Stimulated activated CD8-positive, alpha-beta memory T cell treated with anti-CD3 and anti-CD28 coated beads, Interleukin-7, amount 100 ng/mL, for 1 hour (primary cell): ENCODE measurements around the gene STX8.
"Not testable (repeated sequence)": the region's sequence is repeated elsewhere in the genome, so short reads cannot be mapped to it uniquely, and the experiment has no call there.

Source experiments
- DNase-seq, 2 donors: peaks; one replicate each; pipeline ENCODE4 v3.0.0-alpha.2; 2020; ENCODE audit warnings: low read depth in 2 of 2

The STX8 gene

DNA sequence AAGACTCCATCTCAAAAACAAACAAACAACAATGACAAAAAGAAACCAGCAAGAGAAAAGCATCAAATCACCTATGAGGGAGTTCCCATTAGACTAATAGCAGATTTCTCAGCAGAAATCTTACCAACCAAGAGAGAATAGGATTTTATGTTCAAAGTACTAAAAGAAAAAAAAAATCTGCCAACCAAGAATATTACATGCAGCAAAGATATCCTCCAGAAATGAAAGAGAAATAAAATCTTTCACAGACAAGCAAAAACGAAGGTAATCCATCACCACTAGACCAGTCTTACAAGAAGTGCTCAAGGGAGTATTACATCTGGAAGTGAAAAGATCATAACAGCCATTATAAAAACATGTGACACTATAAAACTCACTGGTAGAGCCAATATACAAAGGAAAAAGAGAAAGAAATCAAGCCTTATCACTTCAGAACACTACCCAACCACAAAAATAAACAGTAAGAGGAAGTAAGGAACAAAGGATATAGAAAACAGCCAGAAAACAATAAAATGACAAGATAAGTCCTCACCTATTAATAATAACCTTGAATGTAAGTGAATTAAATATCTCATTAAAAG lies 66.3 kb downstream of the STX8 start:
- DNase-seq: no peak

DNA sequence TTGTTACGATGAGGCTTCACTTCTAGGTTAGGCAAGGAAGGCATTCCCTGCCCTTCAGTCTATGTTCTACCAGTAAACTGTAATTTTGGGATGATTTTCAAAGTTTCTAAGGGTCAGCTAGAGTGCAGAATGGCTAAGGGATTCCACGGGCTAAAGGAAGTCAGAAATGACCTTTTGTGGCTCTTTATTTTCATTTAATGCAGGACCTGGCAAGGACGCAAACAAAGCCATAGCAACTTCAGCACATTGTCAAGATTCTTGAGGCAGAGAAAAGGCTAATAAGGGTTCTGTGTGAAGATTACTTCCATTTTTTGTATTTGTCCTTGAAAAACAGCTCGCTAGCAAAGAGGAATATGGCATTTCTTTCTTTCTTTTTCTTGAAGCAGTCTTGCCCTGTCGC lies 76.6 kb downstream of the STX8 start:
- no peak for DNase-seq

DNA sequence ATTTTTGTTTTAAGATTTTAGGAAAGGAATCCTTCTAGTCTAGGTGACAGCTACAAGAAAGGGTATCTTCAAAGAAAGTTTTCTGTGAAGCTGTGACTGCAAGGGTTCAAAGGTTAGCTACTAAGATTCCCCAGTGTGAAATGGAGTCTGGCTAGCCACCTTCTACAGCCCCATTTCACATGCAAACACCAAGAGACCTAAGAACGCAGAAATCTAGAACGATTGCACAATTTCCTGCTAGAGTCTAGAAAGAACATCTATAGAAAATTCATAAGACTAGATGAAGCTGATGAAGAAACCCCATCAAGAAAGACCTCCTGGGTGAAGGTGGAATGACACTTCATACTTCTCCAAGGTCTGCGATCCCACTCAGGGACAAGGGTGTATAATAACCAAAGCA lies 77.1 kb downstream of the STX8 start:
- no peak for DNase-seq

DNA sequence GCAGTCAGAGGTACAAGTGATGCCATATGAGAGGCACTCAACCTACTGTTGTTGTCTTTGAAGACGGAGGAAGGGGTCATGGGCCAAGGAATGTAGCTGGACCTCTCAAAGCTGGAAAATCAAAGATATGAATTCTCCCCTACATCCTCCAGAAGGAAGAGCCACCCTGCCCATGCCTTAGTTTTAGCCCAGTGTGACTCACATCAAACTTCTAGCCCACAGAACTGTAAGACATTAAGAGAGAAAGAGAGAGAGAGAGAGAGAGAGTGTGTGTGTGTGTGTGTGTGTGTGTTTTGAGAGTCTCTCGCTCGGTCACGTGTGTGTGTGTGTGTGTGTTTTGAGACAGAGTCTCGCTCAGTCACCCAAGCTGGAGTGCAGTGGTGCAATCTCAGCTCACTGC lies 87.1 kb downstream of the STX8 start:
- DNase-seq: no peak

DNA sequence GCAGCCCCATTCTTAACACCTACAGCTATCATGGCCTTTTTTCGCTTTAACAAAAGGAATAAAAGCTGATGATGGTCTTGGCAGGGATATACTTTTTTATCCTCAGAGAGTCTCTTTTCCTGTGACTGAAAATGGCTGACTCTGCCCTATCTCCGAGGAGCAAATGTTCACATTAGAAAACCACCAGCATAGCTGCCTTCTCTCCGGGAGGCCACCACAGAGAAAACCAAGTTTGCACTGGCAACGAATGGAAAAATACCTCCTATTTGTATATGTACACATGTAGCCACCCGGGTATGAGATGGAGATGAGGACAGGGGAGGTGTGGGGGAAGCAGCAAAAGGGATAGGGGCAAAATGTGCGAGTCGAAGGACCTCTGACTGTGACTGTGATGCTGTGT lies 88.2 kb downstream of the STX8 start:
- DNase-seq: no peak

DNA sequence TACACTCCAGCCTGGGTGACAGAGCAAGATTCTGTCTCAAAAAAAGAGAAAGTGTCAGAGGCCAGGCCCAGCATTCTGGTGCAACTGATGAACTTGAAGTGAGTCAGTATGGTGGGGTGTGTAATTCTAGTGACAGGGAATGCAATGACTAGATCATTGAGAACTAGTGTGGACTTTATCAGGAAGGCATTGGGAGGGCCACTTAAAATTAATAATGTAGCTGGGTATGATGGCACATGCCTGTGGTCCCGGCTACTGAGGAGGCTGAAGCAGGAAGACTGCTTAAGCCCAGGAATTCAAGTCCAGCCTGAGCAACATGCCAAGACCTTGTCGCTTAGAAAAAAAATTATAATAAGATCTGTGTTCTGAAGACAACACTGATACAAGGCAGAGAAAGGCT lies 90.8 kb downstream of the STX8 start:
- DNase-seq: no peak

DNA sequence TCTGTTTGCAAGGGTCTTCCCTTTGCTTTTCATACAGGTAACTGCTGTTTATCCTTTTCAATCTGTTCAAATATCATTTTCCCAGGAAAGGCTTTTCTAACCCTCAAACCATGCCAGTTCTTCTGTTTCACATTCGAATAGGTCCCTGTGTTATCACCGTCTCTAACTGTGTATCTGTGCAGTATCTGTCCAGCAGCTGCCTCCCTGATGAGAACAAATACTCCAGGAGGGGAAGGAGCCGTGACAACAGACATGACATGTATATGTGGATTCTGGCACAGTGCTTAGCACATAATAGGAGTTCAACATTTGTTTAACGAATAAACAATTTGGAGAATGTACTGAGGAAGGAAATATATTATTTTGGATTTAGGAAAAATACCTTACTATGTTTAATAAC lies 95.7 kb downstream of the STX8 start:
- no peak for DNase-seq

DNA sequence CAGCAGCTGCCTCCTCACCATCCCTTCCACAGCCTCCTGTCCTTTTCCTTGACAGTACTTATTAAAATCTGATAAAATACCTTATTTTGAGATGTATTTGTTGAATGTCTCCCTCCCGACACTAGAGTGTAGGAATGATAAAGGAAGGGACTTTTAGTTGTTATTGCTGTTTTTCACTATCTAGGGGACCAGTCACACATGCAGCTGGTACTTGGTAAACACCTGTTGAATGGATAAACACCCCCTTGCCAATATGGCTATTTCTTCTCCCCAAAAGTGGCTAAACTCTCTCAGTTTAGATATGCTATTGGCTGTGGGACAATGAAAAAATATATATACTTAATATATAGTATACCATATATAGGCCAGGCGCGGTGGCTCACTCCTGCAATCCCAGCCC lies 96.7 kb downstream of the STX8 start:
- DNase-seq: no peak

DNA sequence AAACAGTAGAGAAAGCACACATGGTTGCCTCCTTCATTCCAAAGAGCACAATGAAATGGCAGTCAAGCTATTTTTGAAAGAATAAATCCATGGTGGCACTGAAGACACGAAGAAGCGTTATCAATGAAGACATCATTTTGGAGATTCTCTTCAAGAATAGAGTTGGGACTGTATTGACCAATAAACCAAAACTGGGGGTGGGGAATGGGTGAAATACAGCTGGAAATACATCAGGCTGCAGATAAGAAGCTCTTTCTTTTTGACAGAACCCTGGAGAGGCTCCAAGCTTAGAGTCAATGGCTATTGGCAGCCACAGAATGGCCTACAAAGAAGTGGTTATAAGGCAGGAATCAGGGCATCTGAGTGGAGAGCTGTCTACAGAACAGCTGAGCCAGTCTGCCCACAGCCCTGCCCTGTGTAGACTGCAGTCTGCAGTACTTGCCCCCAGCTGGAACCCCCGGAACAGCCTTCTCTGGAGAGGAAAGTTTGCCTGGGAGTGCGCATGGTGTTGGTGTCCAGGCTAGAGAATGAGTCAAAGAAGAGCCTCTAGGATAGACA lies 100.4 kb downstream of the STX8 start:
- no peak for DNase-seq

DNA sequence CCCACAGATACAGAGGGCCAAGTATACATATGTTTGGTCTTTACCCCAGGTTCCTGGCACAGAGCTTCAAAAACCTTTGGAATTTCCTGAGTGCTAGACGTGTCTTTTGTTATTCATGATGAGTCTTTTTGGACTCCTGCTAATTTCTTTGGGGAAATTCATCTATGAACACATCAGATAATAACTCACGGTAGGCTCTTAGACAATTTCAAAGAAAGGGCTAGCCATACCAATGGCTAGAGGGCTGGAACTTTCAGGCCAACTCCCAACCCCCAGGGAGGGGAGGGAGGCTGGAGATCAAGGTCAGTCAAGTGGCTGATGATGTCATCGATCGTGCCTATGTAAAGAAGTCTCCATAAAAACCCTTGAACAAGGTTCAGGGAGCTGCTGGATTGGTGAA lies 101.9 kb downstream of the STX8 start:
- no peak for DNase-seq

DNA sequence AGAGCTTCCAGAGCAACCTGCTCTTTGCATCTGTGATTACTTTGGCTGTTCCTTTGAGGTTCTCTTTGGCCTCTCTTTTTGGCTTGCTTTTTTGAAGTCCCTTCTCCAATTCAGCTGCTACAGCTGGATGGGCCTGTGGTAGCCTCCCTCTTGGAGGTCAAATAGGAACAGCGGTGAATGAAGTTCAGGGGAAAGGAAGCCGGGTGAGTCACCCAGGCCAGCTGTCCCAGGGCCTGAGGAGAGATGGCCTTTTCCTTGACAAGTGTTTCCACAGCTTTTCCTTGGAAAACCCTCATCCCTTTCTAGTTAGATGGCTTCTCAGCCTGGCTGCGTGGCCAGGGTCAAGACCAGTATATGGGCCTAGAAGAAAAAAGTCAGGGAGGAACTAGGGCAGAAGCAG lies 103.1 kb downstream of the STX8 start:
- no peak for DNase-seq

DNA sequence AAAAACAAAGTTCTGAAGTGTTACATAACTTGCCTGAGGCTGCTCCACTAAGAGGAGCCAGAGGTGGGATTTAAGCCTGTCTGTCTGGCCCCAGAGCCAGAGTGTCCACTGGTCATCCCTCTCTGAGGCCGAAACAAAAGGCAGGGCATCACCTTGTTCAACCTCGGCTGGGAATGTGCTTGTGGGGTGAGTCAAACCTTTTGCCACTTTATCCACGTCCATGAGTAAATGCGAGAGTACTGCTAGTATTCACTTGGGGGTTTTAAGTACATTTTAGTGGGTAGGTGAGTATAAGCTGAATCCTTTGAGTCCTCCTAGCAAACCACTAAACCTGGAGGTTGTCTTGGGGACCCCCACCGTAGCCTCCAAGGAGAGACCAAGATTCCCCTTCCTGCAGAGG lies 103.5 kb downstream of the STX8 start:
- DNase-seq: no peak

DNA sequence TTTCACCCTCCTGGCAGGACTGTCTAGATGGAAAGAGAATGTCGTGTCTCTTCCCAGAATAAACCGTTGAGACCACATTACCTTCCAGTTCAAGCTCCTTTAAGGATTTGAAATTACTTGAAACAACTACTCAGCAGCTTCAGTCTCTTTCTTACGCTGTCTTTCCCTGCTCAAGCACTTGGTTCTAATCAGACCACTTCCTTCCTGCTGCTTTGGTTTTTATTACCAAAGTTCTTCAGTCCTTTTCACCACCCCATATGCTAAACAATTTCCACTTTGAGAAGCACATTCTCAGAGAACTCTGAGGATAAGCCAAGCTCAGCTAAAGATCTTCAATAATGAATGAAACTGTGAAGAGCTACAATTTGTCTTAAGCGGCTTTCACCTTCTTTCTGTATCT lies 105.4 kb downstream of the STX8 start:
- DNase-seq: no peak

DNA sequence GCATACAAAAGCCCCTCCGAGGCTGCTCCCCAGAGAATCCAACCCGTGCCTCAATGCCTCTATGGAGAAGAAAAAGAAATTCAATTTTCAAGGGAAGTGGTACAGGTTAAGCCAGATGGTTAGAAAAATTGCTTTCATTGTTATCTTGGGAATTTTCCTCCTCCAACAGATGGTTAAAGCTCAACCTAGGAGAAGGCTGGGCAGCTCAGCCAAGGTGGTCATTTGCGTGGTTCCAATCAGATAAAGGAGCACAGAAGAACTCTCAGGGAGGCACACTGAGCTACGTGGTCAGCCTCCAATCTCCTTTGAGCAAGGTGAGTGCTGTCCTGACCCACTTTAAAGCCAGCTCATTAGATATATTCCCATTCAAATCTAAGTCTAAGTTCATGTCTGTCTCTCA lies 106.7 kb downstream of the STX8 start:
- no peak for DNase-seq

DNA sequence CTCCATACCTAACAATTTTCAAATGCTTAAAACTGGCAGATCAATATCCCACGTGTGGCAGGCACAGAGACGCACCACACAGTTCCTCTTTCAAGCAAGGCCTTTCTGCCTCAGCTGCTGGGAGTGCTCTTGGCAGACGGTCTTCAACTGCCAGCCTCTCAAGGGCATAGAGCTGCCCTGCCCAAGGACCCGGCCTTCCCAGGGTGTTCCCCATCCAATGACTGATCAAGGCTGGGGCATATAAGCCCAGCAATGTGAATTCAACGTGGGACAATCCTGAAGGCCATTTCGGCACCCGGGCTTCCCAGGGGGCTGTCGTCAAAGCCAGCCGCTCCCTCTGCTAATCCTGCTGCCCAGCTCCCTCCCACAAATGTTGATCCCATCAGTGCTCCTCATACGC lies 107.1 kb downstream of the STX8 start:
- no peak for DNase-seq

DNA sequence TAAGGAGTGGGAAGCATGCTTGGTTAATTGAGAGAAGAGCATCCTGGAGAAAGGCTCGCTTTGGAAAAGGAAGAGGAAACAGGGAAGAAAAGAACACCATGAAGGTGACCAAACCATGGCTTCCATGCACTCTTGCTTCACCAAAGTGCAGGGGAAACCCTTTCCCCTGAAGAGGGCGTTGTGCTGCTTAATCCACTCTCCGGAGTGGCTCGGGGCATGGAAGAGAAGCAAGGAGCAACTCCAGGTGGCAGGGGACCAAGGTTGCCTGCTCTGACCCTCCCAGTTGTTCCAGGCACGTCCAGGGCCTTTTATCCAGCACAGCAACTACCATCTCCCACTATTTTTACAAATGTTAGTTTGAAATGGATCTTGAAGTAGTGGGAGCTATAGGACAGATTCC lies 108.1 kb downstream of the STX8 start:
- DNase-seq: no peak

DNA sequence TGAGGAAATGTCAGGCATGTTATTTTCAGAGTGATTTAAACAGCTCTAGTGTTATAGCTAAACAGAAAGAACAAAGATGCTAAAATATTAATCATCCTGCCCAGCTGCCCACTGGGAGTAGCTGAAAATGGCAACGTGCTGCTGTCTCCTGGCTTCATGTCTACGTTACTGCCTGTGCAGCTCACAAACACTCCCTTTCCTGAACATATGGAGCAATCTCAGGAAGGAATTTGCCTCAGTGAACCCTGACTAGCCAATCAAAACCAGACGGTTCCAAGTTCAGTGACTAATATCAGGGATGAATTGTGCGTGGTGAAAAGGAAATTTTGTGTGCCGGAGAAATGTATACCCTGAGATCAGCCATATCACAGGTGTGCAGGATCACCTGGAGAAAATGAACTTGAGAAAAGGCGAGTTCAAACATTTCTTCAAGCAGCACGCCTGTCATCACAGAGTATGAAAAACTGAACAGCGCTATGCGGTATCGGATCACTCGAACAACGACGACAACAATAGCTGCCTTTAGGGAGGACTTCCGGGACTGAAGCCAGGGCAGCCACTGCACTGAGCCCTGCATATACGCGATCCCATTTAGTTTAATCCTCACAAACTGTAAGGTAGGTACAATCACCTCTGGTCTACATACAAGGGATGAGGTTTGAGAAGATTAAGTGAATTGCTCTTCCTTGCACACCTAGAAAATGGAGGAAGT lies 110.3 kb downstream of the STX8 start:
- DNase-seq: no peak

DNA sequence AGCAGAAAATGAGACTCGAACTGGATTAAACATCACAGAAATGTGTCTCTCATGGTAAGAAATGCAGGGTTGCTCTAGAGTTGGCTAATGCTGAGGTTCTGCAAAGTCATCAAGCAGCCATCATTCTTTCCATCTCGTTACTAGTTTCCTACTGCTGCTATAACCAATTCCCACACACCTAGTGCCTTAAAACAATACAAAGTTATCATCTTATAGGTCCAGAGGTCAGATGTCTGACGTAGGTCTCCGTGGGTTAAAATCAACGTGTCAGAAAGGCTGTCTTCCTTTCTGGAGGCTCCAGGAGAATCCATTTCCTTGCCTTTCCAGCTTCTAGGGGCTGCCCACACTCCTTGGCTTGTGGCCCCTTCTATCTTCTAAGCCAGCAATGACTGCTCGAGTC lies 118.6 kb downstream of the STX8 start:
- DNase-seq: no peak

DNA sequence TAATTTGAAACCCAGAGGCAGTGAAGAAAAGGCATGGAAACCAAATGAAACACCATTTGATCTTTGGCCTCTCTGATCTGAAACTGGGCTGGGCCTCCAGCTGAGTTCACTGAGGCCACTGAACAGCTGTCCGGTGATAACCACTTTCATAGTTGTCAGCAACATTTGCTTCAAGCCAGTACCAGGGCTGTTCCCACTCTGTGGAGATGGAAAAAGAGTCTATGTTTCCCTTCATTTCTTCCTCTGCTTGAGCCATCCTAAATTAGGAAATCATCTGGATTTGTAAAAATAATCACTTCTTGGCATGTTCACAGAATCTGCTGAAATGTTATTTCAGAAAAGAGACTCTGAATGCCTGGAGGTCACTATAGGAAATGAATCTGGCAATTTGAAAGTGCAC lies 119.3 kb downstream of the STX8 start:
- DNase-seq: no peak

DNA sequence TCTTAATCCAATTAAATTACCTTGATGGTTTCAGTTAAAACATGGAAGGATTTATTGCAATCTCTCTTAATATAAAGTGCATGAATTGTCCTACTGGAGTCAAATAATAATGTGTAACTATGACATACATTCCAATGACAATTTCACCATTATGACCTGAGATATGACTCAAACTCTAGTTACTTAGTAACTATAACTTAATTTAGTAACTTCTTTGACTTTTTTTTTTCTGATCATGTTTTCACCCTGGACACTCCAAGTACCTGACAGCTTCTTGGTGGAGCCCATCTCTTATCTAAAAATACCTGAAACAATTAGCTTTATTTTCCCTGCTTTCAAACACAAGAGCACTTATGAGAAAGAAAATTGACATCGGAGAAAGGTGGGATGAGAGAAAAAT lies 123.7 kb downstream of the STX8 start:
- DNase-seq: no peak

DNA sequence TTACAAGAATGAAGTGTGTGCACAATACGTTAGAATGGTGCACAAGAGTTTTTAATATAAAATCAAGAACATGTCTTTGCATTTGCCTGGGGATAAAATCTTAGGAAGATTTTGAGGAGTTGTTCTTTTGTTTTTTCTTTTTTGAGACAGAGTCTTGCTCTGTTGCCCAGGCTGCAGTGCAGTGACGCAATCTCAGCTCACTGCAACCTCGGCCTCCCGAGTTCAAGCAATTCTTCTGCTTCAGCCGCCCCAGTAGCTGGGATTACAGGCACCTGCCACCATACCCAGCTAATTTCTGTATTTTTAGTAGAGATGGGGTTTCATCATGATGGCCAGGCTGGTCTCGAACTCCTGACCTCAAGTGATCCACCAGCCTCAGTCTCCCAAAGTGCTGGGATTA lies 128.3 kb downstream of the STX8 start:
- not testable (repeated sequence) for DNase-seq

DNA sequence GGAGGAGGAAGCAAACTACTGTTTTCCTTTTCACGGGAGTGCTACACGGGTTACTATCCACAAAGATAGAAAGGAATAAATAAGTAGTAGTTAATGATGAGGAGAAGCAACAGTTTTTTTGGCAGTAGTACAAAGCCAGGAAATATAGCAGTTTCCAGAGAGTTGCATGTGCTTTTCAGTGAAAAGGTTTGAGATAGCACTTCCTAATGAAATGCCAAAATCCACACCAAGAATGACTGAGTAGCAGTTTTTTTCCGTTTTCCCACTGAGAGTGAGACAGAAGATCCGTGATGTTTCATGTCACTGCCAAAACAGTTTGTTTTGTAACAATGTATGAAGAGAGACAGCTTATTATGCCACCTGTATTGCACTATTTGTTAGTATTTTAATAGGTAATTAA lies 129.1 kb downstream of the STX8 start:
- no peak for DNase-seq

DNA sequence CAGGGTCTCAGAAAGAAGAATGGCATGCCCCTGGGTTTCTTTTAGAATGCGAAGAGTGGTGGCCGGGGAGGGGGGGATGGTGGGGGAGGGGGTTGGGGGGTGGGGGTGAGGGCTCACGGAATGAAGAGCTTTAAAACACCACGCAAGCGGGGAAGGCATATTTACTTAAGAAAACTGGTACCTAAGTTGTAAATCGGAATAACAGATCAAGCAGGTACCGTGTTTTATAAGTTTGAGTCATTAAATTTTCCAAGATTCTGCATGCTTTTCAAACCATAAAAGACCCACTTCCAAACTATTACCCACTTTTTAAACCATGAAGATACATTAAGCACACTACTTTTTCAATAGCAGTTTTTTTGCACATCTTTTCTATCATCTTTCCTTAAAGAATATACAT lies 130.2 kb downstream of the STX8 start:
- no peak for DNase-seq

DNA sequence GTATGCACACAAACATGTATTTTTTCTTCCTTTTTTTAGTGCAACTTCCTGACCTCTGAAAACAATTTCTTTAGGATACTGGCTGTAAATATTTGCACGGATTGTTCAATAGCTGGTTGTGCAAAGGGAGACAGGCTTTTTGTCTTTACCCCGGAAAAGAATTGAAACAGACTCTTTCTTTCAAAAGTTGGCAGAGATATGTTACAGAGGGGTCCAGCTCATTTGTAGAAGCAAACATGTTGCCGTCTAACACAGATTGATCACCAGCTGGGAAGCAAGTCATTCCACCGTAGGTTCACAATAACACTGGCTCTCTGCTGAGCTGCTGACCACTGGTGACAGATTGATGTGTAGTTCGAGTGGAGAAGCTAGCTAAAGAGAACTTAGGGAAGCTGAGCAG lies 130.9 kb downstream of the STX8 start:
- DNase-seq: no peak
